DMS79 treated with DMSO at 0.1 percent for 48 hours (cell line): Measurements from ENCODE around the gene SLC24A3.

Source experiments
- DNase-seq: peaks from one replicate; lab custom pipeline; 2025; lab: John Stamatoyannopoulos, UW

SLC24A3 gene

GRCh38 chr20:19679900-19680495 lies 467.6 kb downstream of the SLC24A3 start:
- no peak for DNase-seq

- no peak for DNase-seq
These were observed 469.8 kb downstream of the SLC24A3 start for GRCh38 chr20:19682249-19682648.

- peak; percentile 78 for DNase-seq
These were observed 470.7 kb downstream of the SLC24A3 start for GRCh38 chr20:19683188-19683587.

GRCh38 chr20:19683822-19684221 lies 471.4 kb downstream of the SLC24A3 start:
- no peak for DNase-seq

GRCh38 chr20:19688031-19688806 lies 475.8 kb downstream of the SLC24A3 start:
- DNase-seq = peak; percentile 6

GRCh38 chr20:19690462-19690861 lies 478.0 kb downstream of the SLC24A3 start:
- DNase-seq = no peak

- DNase-seq = no peak
These were observed 478.7 kb downstream of the SLC24A3 start for GRCh38 chr20:19691125-19691524.

- DNase-seq = no peak
These were observed 479.7 kb downstream of the SLC24A3 start for GRCh38 chr20:19692100-19692499.

- no peak for DNase-seq
These were observed 480.3 kb downstream of the SLC24A3 start for GRCh38 chr20:19692685-19693119.

- DNase-seq = no peak
These were observed 481.1 kb downstream of the SLC24A3 start for GRCh38 chr20:19693508-19693907.

- no peak for DNase-seq
These were observed 482.6 kb downstream of the SLC24A3 start for GRCh38 chr20:19695081-19695480.

GRCh38 chr20:19696620-19697019 lies 484.2 kb downstream of the SLC24A3 start:
- no peak for DNase-seq

- no peak for DNase-seq
These were observed 485.0 kb downstream of the SLC24A3 start for GRCh38 chr20:19697415-19697814.

GRCh38 chr20:19699180-19699971 lies 486.9 kb downstream of the SLC24A3 start:
- DNase-seq = no peak

GRCh38 chr20:19701429-19701828 lies 489.0 kb downstream of the SLC24A3 start:
- DNase-seq = no peak

- no peak for DNase-seq
These were observed 494.0 kb downstream of the SLC24A3 start for GRCh38 chr20:19706463-19706862.

GRCh38 chr20:19709635-19710335 lies 497.3 kb downstream of the SLC24A3 start:
- no peak for DNase-seq

- no peak for DNase-seq
These were observed 498.1 kb downstream of the SLC24A3 start for GRCh38 chr20:19710336-19711120.

- DNase-seq = no peak
These were observed 498.7 kb downstream of the SLC24A3 start for GRCh38 chr20:19711126-19711525.

GRCh38 chr20:19712721-19713260 lies 500.3 kb downstream of the SLC24A3 start:
- peak; percentile 33 for DNase-seq
